Activated CD8-positive, alpha-beta memory T cell treated with anti-CD3 and anti-CD28 coated beads, Interleukin-2, amount 50 U/mL, for 48 hours (primary cell): ENCODE data around the gene ANKRD63.

Experiments
- DNase-seq: peaks from one replicate; pipeline ENCODE4 v3.0.0-alpha.2; 2020

The ANKRD63 gene

DNA sequence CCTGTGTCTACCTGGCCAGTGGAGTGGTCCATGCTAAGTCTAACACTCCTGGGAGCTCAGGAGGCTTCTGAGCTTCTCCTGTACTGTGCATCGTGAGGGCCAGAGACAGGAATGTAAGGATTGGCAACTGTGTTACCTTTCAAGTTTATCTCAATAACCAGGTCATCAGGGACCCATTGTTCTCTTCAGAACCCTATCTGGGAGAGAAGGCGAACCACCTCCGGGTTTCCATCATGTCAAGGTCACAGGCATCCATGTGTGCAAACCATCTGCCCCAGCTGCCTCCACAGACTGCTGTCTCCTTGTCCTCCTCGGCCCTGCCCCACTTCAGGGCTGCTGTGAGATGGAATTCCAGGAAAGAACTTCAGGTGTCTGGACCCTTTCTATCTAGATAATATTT is 5.9 kb downstream of the ANKRD63 start:
- DNase-seq, result no peak

DNA sequence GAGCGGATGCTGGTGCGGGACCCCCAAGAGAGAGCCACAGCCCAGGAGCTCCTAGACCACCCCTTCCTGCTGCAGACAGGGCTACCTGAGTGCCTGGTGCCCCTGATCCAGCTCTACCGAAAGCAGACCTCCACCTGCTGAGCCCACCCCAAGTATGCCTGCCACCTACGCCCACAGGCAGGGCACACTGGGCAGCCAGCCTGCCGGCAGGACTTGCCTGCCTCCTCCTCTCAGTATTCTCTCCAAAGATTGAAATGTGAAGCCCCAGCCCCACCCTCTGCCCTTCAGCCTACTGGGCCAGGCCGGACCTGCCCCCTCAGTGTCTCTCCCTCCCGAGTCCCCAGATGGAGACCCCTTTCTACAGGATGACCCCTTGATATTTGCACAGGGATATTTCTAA is 6.9 kb downstream of the ANKRD63 start:
- DNase-seq, result no peak

DNA sequence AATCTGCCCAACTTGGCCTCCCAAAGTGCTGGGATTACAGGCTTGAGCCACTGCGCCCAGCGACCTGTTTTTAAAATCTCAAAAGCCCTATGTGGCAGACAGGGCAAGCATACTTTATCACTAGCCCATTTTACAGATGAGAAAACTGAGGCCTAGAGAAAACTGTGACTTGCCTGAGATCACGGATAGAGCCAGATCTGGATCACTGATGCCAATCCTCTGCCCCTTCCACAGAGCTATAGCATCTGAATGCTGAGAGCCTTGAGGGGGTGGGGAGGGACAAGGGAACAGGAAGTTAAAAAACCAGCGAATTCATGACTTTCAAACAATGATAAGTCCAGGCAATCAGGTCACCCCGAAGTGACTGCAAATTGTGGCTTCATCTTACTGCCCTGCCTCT is 7.3 kb downstream of the ANKRD63 start:
- DNase-seq, result no peak

DNA sequence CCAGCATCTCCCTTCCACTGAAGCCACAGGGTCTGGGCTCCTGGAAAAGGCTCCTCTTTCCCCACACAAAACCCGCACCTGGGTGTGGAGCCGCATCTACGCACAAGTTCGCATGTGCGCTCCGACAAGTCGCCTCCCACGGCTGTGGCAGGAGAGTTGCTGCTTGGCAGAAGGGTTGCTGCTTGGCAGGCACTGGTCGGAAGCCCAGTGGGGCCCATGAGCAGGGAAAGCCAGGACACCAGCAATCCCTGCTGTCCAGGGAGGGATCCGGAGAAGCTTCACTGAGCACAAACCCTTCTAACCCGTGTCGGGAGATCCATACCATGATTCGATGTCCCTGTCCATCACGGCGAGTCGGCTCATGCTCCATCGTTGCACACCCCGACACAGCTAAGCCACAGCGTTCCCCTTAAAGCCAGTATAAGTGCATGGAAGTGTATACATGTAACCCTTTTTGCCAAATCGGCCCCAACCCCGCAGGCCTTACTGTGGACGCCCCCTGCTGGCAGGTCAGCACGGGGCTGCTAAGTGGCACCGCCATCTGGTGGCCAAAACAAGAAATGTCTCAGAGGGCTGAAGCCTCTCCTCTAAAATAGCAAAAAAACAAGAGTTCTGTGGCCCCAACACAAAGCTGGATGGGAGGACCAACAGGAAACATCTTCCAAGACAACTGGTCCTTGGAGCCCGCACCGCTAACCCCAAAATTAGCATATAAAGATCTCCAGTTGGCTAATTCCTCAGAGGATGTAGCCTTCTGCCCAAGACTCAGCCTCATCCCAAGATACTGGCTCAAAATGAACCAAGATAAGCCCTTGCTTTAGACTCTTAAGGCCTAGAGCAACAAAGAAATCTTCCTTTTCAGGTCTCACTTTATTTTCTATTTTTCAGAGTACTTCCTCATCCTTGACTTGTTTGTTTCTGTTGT is 8.3 kb downstream of the ANKRD63 start:
- DNase-seq, result peak; percentile 98

DNA sequence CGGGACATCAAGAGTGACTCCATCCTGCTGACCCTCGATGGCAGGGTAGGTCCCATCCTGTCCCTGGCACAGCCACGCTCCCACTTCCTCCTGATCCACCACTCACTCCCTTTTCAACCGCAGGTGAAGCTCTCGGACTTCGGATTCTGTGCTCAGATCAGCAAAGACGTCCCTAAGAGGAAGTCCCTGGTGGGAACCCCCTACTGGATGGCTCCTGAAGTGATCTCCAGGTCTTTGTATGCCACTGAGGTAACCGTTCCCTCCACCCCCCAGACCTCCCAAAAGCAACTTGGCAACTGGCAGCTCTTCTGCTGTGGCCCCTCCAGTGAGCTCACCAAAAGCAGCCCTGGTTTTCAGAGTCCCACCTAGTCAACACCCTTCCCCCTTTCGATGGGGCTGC is 9.4 kb downstream of the ANKRD63 start:
- DNase-seq, result no peak

DNA sequence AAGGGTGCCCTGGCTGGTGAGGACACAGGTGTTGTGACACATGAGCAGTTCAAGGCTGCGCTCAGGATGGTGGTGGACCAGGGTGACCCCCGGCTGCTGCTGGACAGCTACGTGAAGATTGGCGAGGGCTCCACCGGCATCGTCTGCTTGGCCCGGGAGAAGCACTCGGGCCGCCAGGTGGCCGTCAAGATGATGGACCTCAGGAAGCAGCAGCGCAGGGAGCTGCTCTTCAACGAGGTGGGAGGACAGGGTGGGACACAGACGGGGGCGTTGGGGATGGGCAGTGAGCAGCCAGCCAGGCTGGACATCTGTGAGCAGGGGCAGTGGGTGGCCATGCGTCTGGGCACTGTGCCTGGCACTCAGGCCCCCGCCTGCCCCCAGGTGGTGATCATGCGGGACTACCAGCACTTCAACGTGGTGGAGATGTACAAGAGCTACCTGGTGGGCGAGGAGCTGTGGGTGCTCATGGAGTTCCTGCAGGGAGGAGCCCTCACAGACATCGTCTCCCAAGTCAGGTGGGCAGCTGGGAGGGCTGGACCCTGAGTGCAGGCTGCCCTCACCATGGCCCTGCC is 10.3 kb downstream of the ANKRD63 start:
- no peak for DNase-seq

DNA sequence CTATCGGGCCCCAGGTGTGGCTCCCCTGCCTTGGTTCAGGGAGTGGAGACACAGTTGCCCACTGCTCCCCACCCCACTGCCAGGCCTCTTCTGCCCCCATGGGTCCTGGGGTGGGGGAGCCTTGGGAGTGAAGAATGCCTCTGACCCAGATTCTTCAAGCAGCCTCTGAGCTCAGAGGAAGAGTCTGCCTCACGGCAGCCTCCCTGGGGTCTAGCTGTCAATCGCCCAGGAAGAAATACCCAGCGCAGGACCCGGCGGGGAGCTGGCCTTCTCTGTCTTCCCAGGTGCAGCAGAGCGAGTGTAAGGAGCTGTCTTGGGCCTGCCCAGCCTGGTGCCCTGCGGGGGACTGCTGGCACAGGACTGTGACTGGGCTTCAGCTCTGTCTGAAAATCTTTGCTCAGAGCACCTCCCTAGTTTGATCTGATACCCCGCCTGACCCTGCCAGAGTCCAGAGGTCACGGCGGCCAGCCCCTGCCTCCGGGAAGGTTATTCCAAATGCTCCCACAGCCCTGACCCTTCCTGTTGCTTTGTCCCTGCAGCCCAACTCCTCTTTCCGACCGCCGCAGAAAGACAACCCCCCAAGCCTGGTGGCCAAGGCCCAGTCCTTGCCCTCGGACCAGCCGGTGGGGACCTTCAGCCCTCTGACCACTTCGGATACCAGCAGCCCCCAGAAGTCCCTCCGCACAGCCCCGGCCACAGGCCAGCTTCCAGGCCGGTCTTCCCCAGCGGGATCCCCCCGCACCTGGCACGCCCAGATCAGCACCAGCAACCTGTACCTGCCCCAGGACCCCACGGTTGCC is 11.0 kb downstream of the ANKRD63 start:
- no peak for DNase-seq

DNA sequence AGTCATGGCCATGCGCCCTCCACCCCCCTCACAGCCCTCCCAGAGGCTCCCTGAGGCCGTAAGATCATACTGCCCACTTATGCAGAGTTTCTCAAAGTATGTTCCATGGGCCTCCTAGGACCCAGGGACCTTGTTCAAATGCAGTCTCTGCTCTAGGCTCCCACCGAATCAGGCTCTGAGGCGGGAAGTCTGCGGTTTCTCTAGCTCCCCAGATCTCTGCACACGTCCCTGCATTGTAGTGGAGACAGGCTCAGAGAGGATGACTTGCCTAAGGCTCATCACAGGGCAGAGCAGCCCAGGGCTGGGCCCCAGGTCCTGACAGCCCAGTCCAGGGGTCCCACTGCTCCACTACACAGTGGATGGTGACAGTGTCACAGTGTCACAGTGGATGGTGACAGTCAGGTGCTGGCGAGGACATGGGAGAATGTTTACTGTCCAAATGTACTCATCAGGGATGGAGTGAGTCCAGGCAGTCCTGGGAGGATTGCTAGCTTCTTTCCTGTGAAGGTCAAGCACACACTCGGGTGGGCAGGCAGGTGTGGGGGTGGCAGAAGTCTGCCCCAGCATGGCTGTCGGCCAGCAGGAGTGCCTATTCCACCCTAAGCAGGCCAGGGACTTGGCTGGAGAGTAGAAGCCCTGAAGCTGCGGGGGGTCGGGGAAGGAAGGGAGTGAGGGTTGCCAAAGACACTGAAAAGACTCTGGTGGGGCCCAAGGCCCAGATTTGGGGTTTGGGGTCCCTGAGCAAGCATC is 12.4 kb downstream of the ANKRD63 start:
- no peak for DNase-seq

DNA sequence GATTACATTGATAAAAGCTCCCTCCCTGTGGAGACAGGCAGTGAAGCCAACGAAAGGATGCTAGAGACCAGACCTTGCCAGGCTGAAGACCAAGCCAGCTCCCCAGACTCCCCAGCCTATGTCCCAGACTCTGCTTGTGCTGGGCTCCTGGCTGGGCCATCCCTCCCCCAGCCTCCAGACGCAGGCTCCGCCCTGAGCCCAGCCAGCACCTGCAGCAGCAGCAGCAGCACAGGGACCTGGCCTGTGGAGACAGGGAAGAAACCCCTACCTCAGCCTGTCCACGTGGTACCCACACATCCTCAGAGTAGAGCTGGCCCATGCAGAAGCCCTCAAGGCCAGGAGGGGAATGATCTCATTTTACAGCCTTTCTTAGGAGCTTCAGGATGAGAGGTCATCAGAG is 13.3 kb downstream of the ANKRD63 start:
- DNase-seq, result no peak

DNA sequence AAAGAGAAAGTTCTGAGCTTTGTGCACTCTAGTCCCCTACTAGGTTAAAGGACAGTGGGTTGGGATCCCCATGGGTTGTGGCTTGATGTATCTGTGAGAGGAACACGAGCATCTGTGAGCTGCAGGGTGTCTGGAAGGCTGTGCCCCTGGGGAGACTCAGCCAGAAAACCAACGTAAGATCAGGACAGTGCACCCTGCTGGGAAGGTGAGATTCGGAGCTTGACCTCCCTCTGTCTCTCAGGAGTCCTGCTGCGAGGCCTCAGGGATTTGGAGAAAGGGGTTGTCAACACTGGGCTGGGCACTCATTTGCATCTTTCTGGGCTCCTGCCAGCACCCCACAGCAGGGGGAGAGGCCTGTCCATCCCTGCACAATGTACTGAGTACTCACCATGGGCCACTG is 15.2 kb downstream of the ANKRD63 start:
- DNase-seq, result no peak

DNA sequence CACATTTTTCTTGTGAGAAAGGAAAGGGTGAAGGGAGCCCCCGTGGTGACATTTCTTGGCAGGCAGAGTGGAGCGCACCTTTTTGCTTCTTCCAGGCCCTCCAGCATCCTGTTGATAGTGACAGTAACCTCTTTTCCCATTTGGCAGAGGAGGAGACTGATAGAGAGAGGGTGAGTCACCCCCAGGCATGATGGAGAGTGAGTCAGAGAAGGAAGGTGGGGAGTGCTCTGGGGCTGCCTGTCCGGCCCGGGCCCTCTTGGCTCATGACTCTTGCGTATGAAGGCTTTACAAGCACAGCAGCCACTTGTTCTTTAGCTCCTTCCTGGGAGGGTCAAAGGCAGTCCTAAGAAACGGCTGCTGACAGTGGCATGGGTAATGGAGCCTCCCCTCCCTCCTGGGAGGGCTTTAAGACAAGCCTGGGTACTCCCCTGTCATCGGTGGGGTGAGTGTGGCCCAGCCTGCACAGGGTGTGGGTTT is 16.0 kb downstream of the ANKRD63 start:
- DNase-seq, result no peak

DNA sequence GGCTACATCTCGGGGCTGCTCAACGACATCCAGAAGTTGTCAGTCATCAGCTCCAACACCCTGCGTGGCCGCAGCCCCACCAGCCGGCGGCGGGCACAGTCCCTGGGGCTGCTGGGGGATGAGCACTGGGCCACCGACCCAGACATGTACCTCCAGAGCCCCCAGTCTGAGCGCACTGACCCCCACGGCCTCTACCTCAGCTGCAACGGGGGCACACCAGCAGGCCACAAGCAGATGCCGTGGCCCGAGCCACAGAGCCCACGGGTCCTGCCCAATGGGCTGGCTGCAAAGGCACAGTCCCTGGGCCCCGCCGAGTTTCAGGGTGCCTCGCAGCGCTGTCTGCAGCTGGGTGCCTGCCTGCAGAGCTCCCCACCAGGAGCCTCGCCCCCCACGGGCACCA is 17.0 kb downstream of the ANKRD63 start:
- DNase-seq, result no peak

DNA sequence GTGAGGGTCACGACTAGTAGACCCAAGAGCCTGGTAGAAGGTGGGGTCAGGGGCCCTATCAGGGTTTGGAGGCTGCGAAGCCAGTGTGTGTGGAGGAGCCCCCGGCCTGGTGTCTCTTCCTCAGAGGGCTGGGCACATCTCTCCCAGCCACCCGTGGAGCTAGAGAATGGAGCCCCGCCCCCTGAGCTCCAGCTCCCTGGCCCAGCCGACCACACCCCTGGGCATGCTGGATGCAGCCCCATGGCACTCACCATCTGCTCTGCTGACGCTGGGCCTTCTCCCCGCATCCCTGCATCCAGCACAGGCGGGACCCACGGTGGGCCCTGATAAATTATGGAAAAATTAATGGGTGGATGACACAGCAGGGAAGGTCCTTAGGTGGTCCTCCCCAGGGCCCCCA is 17.5 kb downstream of the ANKRD63 start:
- DNase-seq, result no peak

DNA sequence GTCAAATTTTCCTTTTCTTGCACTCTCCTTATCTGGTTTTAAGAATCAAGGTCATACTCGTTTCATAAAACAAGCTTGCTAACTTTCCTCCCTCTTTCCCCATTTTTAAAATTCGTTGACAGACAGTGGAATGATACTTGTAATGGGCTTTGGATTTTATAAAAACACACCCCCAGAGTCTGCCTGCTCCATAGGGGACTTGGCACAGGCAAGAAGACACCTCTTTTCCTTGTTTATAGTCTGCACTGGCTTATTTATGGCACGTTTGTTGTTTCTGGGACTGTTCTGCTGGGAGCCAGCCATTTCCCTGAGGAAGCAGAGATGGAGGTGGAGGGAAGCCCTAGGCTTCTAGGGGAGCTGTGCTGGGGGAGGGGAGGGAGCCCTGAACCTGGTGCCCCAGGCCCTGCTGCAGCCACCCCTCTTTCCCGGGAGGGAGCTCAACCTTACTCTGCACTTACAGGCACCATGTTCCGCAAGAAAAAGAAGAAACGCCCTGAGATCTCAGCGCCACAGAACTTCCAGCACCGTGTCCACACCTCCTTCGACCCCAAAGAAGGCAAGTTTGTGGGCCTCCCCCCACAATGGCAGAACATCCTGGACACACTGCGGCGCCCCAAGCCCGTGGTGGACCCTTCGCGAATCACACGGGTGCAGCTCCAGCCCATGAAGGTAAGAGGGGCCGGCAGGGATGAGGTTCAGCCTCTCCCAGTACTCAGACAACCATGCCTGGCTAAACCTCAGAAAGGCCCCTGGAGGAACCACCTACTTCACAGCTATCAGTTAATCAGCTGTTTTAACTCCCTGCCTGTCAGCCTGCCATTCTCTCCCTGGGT is 18.3 kb downstream of the ANKRD63 start:
- DNase-seq, result no peak

DNA sequence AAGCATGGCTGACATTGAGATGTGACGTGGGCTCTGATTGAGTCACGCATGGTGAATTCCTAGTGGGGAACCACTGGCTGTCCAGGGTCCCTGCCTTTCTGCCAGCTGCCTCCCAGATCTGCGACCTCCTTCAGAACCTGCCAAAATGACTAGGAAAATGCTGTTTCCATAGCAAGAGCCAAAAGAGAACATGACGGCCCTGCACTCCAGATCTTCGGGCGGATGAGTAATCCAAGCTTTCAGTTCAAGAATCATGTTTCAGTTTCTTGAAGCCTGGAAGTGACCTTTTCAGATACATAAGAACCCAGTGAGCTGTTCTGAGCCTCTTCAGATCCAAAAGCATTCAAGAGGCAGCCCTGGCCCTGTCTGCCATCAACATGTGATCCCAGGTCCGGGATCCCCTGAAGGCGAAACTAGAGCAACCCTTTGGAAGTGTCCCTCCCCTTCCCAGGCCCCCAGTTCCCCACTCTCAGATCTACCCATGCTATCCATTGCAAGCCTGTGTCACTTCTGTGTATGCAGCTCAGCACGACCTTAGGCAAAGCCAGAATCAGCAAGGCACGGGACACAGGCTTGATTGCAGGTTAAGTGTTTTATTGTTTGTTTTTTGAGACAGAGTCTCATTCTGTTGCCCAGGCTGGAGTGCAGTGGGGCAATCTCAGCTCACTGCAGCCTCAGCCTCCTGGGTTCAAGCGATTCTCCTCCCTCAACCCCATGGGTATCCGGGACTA is 19.7 kb downstream of the ANKRD63 start:
- no peak for DNase-seq

DNA sequence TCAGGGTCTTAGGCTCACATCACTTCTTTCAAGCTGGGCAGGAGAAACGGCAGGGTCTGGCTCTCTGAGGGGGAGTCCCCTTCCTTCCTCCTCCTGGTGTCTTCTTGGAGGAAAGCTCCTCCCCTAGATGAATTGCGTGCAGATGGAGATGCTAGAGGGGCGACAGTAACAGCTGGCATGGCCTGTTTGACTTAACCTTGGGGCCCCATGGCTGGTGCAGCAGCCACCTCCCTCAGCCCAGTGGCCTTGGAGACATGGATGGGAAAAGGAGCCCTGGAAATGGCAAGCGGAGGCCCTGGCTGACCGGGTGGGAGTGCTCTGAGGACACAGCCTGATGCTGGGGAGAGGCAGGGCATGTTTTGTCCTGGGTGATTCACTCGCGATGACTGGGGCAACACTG is 23.8 kb downstream of the ANKRD63 start:
- DNase-seq, result no peak

DNA sequence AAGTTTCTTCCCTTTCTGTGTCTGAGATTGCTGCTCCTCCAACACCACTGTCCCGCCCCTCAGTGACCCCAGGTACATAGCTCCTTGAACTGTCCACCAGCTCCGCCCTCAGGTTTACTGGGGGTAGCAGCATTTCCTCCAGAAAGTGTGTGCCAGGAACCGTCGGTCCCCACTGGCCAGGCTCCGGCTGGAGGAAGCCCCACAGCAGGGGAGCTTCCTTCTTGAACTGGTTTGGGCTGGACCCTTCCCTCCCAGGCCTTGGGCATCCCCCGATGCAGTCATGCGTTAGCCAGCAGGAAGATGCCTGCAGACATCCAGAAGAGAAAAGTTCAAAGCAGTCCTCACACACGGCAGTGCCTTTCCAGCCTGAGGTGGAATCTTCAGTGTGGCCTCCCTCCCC is 24.3 kb downstream of the ANKRD63 start:
- DNase-seq, result no peak

DNA sequence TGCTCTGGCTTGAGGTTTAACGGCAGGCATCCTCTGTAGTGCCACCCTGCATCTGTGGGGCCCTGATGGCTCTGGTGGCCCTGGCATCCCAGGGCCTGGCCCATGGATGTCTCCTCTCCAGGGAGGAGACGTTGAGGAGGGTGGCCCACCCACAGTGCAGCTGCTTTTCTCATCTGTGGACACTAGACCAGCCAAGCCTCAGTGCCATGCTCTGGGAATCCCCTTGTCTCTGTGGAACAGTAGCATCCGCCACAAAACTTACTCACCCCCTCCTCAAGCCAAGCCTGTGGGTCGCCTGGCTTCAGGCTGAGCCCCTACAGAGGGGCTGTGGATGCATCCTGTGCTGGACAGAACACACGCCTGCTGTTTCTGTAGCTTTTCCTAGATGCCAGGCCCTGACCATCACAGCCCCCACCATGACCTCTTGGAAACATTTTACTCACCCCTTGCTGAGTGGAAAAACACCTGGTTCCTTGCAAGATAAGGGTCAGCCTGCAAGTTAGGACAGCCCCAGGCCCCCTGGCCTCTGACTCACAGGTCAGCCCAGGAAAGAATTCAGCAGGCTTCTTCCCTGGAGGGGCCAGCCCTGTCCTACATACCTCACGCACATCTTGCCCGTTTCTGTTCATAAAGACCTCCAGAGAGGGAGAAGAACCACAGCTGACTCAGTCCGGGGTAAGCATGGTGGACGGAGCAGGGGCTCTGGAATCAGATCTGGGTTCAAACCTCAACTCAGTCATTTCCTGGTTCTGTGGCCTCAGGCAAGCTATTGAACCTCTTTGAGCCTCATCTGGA is 25.0 kb downstream of the ANKRD63 start:
- DNase-seq, result no peak

DNA sequence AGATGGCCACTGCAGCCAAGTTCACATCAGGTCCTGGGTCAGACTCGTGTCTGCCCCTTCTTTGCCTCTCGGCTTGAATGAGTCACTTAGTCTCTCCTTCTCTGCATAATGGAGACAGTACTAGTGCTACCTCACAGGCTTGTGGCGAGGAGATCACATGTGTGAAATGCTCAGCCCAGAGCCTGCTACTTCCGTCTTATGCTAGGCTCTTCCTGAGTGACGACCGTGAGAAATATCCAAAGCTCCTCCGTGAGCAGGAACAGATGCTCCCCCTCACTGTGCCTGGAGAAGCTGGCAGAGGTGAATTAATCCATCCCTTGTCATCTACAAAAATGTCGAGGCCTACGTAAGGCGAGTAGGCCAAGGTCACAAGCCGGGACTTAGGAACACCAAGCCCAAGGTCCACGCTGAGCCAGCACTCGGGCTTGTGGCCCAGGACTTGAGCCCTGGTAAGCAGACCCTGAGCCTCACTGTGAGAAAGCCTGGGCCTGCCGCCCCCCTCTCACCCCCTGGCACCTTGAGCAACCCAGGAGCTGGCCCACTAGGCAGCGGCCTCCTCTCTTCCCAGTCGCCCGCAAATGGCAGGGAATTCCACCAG is 26.1 kb downstream of the ANKRD63 start:
- DNase-seq, result no peak

DNA sequence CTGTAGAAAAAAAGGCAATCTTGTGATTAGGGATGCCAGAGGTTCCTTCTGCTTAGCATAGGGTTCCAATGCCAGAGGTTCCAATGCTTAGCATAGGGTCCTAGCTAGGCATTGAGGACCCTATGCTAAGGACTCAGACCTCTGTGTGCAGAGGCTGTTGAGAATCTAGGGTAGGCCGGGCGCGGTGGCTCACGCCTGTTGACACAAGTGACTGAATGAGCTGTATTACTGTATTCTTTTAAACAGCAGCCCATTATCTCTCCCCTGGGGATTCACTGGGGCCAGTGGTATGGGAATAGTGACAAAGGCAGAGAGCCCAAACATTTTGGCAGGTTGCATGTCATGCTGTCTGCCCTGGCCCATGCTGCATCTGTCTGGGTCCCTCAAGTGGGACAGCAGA is 27.8 kb downstream of the ANKRD63 start:
- no peak for DNase-seq
